A549 (cell line): ENCODE results near the gene CAMK1. TPM values are rescaled to one million over a fixed set of nuclear protein-coding genes. Genes with fewer than 3 reads are reported as not detected.

Experiments used
- ATAC-seq, 2 experiments: fragments of 200-7000 bp in 1 of 2; fragments of >200 bp in 1 of 2; cut with Nextera tagmentation in 1 of 2; cut with Tn5 transposase in 1 of 2; 3 replicates each; pipeline versions ENCODE4 v1.8.0 to v1.9.1; 2018 to 2020; ENCODE audit warnings: mild to moderate bottlenecking in 1 of 2, moderate library complexity in 1 of 2
- CTCF ChIA-PET: fragments of 300-600 bp; sonication (Branson Sonifier 250); formaldehyde crosslinking; extraction: SDS; loops from one replicate; lab custom pipeline; 2021; ENCODE audit warnings: antibody characterized with exemption, inconsistent platforms; lab: Yijun Ruan, JAX
- POLR2A ChIA-PET: fragments of 350-600 bp; formaldehyde crosslinking; extraction: SDS; loops from one replicate; lab custom pipeline; 2021; ENCODE audit warnings: antibody characterized with exemption, inconsistent platforms; lab: Yijun Ruan, JAX
- DNase-seq, 2 experiments: peaks; one replicate each; pipeline versions ENCODE4 v3.0.0 to v3.0.0-alpha.2; 2011 to 2016; ENCODE audit warnings: low read depth in 1 of 2, low spot score in 1 of 2
- FAIRE-seq: peaks from 2 replicates; lab custom pipeline; 2011; peaks lifted over from hg19 to GRCh38; lab: Jason Lieb, UNC
- H3K27ac ChIP-seq, 2 experiments: fragments of >200 bp; sonication (Bioruptor Twin); formaldehyde crosslinking; 3 replicates each; pipeline ENCODE4 v1.5.1; 2016 to 2017
- H3K4me1 ChIP-seq: fragments of >200 bp; sonication (Bioruptor Twin); formaldehyde crosslinking; 3 replicates; pipeline ENCODE4 v1.6.1; 2016
- H3K4me2 ChIP-seq: fragments of >200 bp; sonication (Bioruptor Twin); formaldehyde crosslinking; 3 replicates; pipeline ENCODE4 v1.6.1; 2016
- H3K4me3 ChIP-seq: fragments of >200 bp; sonication (Bioruptor Twin); formaldehyde crosslinking; 3 replicates; pipeline ENCODE4 v1.5.1; 2016
- H3K9me3 ChIP-seq: fragments of >200 bp; sonication (Bioruptor Twin); formaldehyde crosslinking; 3 replicates; pipeline ENCODE4 v1.6.1; 2016
- BHLHE40 ChIP-seq: IDR thresholded peaks from 2 replicates; pipeline ENCODE4 v1.6.1; 2012; ENCODE audit warnings: low read depth, low read length, inconsistent platforms
- CBX8 ChIP-seq: fragments of 200-600 bp; sonication (generic); IDR thresholded peaks from 2 replicates; pipeline ENCODE4 v1.6.1; 2016
- CHD2 ChIP-seq: fragments of 150-350 bp; IDR thresholded peaks from 2 replicates; pipeline ENCODE4 v1.6.1; 2014; ENCODE audit warnings: low read length; ENCODE audit not compliant: partially characterized antibody
- EHF ChIP-seq: fragments of 250-450 bp; sonication (Bioruptor Pico); IDR thresholded peaks from 2 replicates; pipeline ENCODE4 v1.5.0; 2020; ENCODE audit warnings: mild to moderate bottlenecking
- ESRRA ChIP-seq: fragments of 150-350 bp; IDR thresholded peaks from 2 replicates; pipeline ENCODE4 v1.6.1; 2014; ENCODE audit warnings: mild to moderate bottlenecking, low read length, borderline replicate concordance
- FOSB ChIP-seq: fragments of 250-450 bp; sonication (Bioruptor Pico); IDR thresholded peaks from 2 replicates; pipeline ENCODE4 v1.5.0; 2020; ENCODE audit warnings: mild to moderate bottlenecking, moderate library complexity
- FOSL2 ChIP-seq, 2 experiments: fragments of 450-650 bp in 1 of 2; fragments of >200 bp in 1 of 2; sonication (Bioruptor Twin) in 1 of 2; formaldehyde crosslinking; IDR thresholded peaks; 2 replicates each; pipeline versions ENCODE4 v1.5.0 to v1.6.1; 2016 to 2020; ENCODE audit warnings: mild to moderate bottlenecking in 1 of 2, moderate library complexity in 1 of 2
- GATA3 ChIP-seq: IDR thresholded peaks from 2 replicates; pipeline ENCODE4 v1.6.1; 2012; ENCODE audit warnings: borderline replicate concordance
- HDAC2 ChIP-seq: fragments of 200-600 bp; sonication (generic); IDR thresholded peaks from 2 replicates; pipeline ENCODE4 v1.6.1; 2016
- HOXA7 ChIP-seq: fragments of 250-450 bp; sonication (Bioruptor Pico); IDR thresholded peaks from 2 replicates; pipeline ENCODE4 v1.5.0; 2020; ENCODE audit warnings: mild to moderate bottlenecking, moderate library complexity
- HOXB13 ChIP-seq: fragments of 250-450 bp; sonication (Bioruptor Pico); IDR thresholded peaks from 2 replicates; pipeline ENCODE4 v1.5.0; 2020; ENCODE audit warnings: low read depth, mild to moderate bottlenecking, moderate library complexity
- JUN ChIP-seq, 2 experiments: fragments of >200 bp; sonication (Bioruptor Twin); formaldehyde crosslinking; IDR thresholded peaks; 2 replicates in 1 of 2; 3 replicates in 1 of 2; pipeline ENCODE4 v1.6.1; 2016 to 2017
- KDM1A ChIP-seq: fragments of 200-600 bp; sonication (generic); IDR thresholded peaks from 2 replicates; pipeline ENCODE4 v1.6.1; 2016; ENCODE audit warnings: low read depth, mild to moderate bottlenecking
- MAFK ChIP-seq: fragments of 450-650 bp; IDR thresholded peaks from 2 replicates; pipeline ENCODE4 v1.6.1; 2014; ENCODE audit not compliant: partially characterized antibody
- MAZ ChIP-seq: fragments of 150-350 bp; IDR thresholded peaks from 2 replicates; pipeline ENCODE4 v1.6.1; 2014; ENCODE audit warnings: antibody characterized with exemption, low read depth, low read length, borderline replicate concordance
- MYC ChIP-seq: IDR thresholded peaks from 2 replicates; pipeline ENCODE4 v1.6.1; 2012; ENCODE audit warnings: mild to moderate bottlenecking, inconsistent platforms, low read length, improper control_type of control experiment, borderline replicate concordance
- PHF8 ChIP-seq: fragments of 200-600 bp; sonication (generic); IDR thresholded peaks from 2 replicates; pipeline ENCODE4 v1.6.1; 2016; ENCODE audit warnings: low read depth, mild to moderate bottlenecking, antibody characterized with exemption, moderate library complexity, borderline replicate concordance
- RAD21 ChIP-seq, 2 experiments: fragments of >200 bp in 1 of 2; sonication (Bioruptor Twin) in 1 of 2; formaldehyde crosslinking in 1 of 2; IDR thresholded peaks in 1 of 2; conservative IDR thresholded peaks in 1 of 2; 2 replicates in 1 of 2; 3 replicates in 1 of 2; pipeline ENCODE4 v1.6.1; 2012 to 2018; ENCODE audit warnings: inconsistent platforms in 1 of 2
- RCOR1 ChIP-seq: fragments of 150-350 bp; IDR thresholded peaks from 2 replicates; pipeline ENCODE4 v1.6.1; 2014; ENCODE audit warnings: antibody characterized with exemption, low read length, low read depth
- RNF2 ChIP-seq: fragments of 200-600 bp; sonication (generic); IDR thresholded peaks from 2 replicates; pipeline ENCODE4 v1.6.1; 2016; ENCODE audit warnings: low read depth, mild to moderate bottlenecking, antibody characterized with exemption, moderate library complexity, borderline replicate concordance
- SMC3 ChIP-seq: fragments of >200 bp; sonication (Bioruptor Twin); formaldehyde crosslinking; IDR thresholded peaks from 3 replicates; pipeline ENCODE4 v1.6.1; 2018; ENCODE audit warnings: inconsistent platforms
- SREBF2 ChIP-seq: fragments of 450-650 bp; IDR thresholded peaks from 2 replicates; pipeline ENCODE4 v1.6.1; 2014; ENCODE audit warnings: mild to moderate bottlenecking, moderate library complexity
- ZC3H11A ChIP-seq: fragments of 450-650 bp; IDR thresholded peaks from 2 replicates; pipeline ENCODE4 v1.6.1; 2014; ENCODE audit warnings: antibody characterized with exemption, mild to moderate bottlenecking
- ZNF302 ChIP-seq: fragments of 250-450 bp; sonication (Bioruptor Pico); IDR thresholded peaks from 2 replicates; pipeline ENCODE4 v1.9.0; 2021; ENCODE audit warnings: inconsistent platforms, mild to moderate bottlenecking, moderate library complexity
- ZSCAN20 ChIP-seq: fragments of 250-450 bp; sonication (Bioruptor Pico); IDR thresholded peaks from 2 replicates; pipeline ENCODE4 v1.8.0; 2022; ENCODE audit warnings: mild to moderate bottlenecking, moderate library complexity
- WGBS: methylation state at CpG from one replicate; pipeline ENCODE4 v1.1.6; 2017; ENCODE audit errors: missing lambda C conversion rate; 5-methylcytosine and 5-hydroxymethylcytosine counted together
- polyA plus RNA-seq, 4 experiments: library from polyadenylated mRNA; depleted of rRNA in 3 of 4; stranded (reverse); fragments of >200 nt; fragmentation: RNase III in 1 of 4; extraction: RNeasy Plus Mini Kit Qiagen cat#74134 plus additional on column Dnase treatment in 1 of 4; gene quantifications; 2 replicates in 3 of 4; 3 replicates in 1 of 4; pipeline ENCODE4 v1.2.3, GENCODE V29; 2011 to 2017
- TF ChIP-seq, protein P1 (sequence below): IDR thresholded peaks from 2 replicates; pipeline ENCODE4 v1.6.1; 2012
- TF ChIP-seq, protein P2 (sequence below): fragments of 250-450 bp; sonication (Bioruptor Pico); IDR thresholded peaks from 2 replicates; pipeline ENCODE4 v1.5.0; 2021; ENCODE audit warnings: mild to moderate bottlenecking, moderate library complexity, borderline replicate concordance
- TF ChIP-seq, protein P3 (sequence below): fragments of 150-350 bp; IDR thresholded peaks from 2 replicates; pipeline ENCODE4 v1.6.1; 2014; ENCODE audit warnings: low read depth, mild to moderate bottlenecking, low read length
- TF ChIP-seq, protein P4 (sequence below): fragments of >200 bp; sonication (Bioruptor Twin); formaldehyde crosslinking; IDR thresholded peaks from 2 replicates; pipeline ENCODE4 v1.6.1; 2016

Gene CAMK1
- polyA plus RNA-seq, 2 of the 4 experiments (the other 2 are of a cell fraction): 13.5 to 15.6 TPM

GRCh38 chr3:9791790-9792404 lies 22.1 kb upstream of the CAMK1 start:
- TF ChIP-seq SMC3: no peak
- TF ChIP-seq RAD21 (conservative IDR thresholded peaks at IDR 0.05 in 1 of 2, IDR thresholded peaks at IDR 0.05 in 1 of 2): no peak
- TF ChIP-seq, protein P1, sequence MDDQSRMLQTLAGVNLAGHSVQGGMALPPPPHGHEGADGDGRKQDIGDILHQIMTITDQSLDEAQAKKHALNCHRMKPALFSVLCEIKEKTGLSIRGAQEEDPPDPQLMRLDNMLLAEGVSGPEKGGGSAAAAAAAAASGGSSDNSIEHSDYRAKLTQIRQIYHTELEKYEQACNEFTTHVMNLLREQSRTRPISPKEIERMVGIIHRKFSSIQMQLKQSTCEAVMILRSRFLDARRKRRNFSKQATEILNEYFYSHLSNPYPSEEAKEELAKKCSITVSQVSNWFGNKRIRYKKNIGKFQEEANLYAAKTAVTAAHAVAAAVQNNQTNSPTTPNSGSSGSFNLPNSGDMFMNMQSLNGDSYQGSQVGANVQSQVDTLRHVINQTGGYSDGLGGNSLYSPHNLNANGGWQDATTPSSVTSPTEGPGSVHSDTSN: no peak
- no peak for TF ChIP-seq SREBF2
- TF ChIP-seq PHF8: peak; percentile 74
- no peak for TF ChIP-seq ZSCAN20 (CRISPR knock-in tag)
- TF ChIP-seq EHF: no peak; the same call in 1 of the 2 replicates
- no peak for TF ChIP-seq MAFK
- TF ChIP-seq MYC: no peak
- TF ChIP-seq, protein P2, sequence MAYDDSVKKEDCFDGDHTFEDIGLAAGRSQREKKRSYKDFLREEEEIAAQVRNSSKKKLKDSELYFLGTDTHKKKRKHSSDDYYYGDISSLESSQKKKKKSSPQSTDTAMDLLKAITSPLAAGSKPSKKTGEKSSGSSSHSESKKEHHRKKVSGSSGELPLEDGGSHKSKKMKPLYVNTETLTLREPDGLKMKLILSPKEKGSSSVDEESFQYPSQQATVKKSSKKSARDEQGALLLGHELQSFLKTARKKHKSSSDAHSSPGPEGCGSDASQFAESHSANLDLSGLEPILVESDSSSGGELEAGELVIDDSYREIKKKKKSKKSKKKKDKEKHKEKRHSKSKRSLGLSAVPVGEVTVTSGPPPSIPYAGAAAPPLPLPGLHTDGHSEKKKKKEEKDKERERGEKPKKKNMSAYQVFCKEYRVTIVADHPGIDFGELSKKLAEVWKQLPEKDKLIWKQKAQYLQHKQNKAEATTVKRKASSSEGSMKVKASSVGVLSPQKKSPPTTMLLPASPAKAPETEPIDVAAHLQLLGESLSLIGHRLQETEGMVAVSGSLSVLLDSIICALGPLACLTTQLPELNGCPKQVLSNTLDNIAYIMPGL: no peak
- TF ChIP-seq GATA3: no peak
- TF ChIP-seq BHLHE40: no peak
- TF ChIP-seq HOXA7 (CRISPR knock-in tag): no peak
- TF ChIP-seq ZC3H11A: no peak
- TF ChIP-seq RCOR1: 0 out of 2 replicates have a peak, but pooled peaks have one; percentile 10
- peak; percentile 79; the same call in 1 of the 2 replicates for TF ChIP-seq FOSB (CRISPR knock-in tag)
- no peak for TF ChIP-seq ZNF302 (CRISPR knock-in tag)
- no peak for TF ChIP-seq RNF2
- TF ChIP-seq, protein P3, sequence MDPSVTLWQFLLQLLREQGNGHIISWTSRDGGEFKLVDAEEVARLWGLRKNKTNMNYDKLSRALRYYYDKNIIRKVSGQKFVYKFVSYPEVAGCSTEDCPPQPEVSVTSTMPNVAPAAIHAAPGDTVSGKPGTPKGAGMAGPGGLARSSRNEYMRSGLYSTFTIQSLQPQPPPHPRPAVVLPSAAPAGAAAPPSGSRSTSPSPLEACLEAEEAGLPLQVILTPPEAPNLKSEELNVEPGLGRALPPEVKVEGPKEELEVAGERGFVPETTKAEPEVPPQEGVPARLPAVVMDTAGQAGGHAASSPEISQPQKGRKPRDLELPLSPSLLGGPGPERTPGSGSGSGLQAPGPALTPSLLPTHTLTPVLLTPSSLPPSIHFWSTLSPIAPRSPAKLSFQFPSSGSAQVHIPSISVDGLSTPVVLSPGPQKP: no peak
- peak; percentile 32; the same call in 1 of the 2 replicates for TF ChIP-seq ESRRA
- TF ChIP-seq CHD2: peak; percentile 20
- TF ChIP-seq, protein P4, sequence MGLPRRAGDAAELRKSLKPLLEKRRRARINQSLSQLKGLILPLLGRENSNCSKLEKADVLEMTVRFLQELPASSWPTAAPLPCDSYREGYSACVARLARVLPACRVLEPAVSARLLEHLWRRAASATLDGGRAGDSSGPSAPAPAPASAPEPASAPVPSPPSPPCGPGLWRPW: no peak
- no peak for TF ChIP-seq HOXB13 (CRISPR knock-in tag)
- peak; percentile 78; the same call in 1 of the 2 replicates for TF ChIP-seq HDAC2
- TF ChIP-seq MAZ: no peak
- TF ChIP-seq CBX8: no peak
- TF ChIP-seq FOSL2 (IDR thresholded peaks at IDR 0.05): no peak
- TF ChIP-seq FOSL2 (CRISPR knock-in tag; IDR thresholded peaks at IDR 0.05): no peak
- TF ChIP-seq KDM1A: peak; percentile 96
- TF ChIP-seq JUN (IDR thresholded peaks at IDR 0.05): no peak
- Histone ChIP-seq H3K27ac (peak overlapping the region; percentile 95 to 97), H3K4me1 (peaks cover 21% of the 10 kb centered on the region), H3K9me3 (no peaks in the 10 kb centered on the region), H3K4me2 (peak overlapping the region; percentile 86), H3K4me3 (peak overlapping the region; percentile 68)
- ChIA-PET CTCF (interaction anchor here (0.6 to 2.5 kb wide), 9 partner anchors 10 to 155 kb away, joined by 3 to 9 read pairs (median 5); no protein-coding TSS in a partner anchor), POLR2A (interaction anchor here (0.6 to 1.6 kb wide), 10 partner anchors 7 to 325 kb away, joined by 3 to 17 read pairs (median 4); partner anchors contain the start of genes BRPF1, CAMK1, OGG1 and TTLL3)
- WGBS: 23% methylated on average over 9 of the region's 14 CpGs
- DNase-seq (no peak), ATAC-seq (no peak), FAIRE-seq (no peak)
